Upper lobe of left lung (tissue), 4 donors: ENCODE results near the gene EFNB2.

Experiments
- CTCF ChIP-seq, 6 experiments: fragments of 450-650 bp in 4 of 6; fragments of 200-600 bp in 2 of 6; sonication (generic) in 2 of 6; IDR thresholded peaks; one replicate each; pipeline ENCODE4 v1.5.1; 2016 to 2019; ENCODE audit warnings: antibody characterized with exemption in 6 of 6
- POLR2A ChIP-seq, 4 donors: fragments of 450-650 bp; IDR thresholded peaks; one replicate each; pipeline ENCODE4 v1.5.1; 2016 to 2017; ENCODE audit warnings: antibody characterized with exemption in 4 of 4, mild to moderate bottlenecking in 2 of 4

- TF ChIP-seq CTCF (IDR thresholded peaks at IDR 0.05): no peak
- TF ChIP-seq POLR2A (IDR thresholded peaks at IDR 0.05): no peak
Measured at GRCh38 chr13:106440866-106441265, 94.6 kb downstream of the EFNB2 start.
